ENCODE data around the gene CDH23.

Gene CDH23

GRCh38 chr10:71746344-71747037 lies 349.8 kb downstream of the CDH23 start:
- no peak for DNase-seq (ENCODE audit: extremely low read depth in 1 of 2, low read depth in 1 of 2)

- no peak for DNase-seq (ENCODE audit: extremely low read depth in 1 of 2, low read depth in 1 of 2)
These were observed 350.4 kb downstream of the CDH23 start for GRCh38 chr10:71747039-71747531.

GRCh38 chr10:71747551-71748523 lies 351.1 kb downstream of the CDH23 start:
- DNase-seq (ENCODE audit: extremely low read depth in 1 of 2, low read depth in 1 of 2), result no peak

- DNase-seq (ENCODE audit: extremely low read depth in 1 of 2, low read depth in 1 of 2), result peak; percentile 67 to 77
These were observed 352.0 kb downstream of the CDH23 start for GRCh38 chr10:71748671-71749191.

GRCh38 chr10:71749396-71749795 lies 352.7 kb downstream of the CDH23 start:
- no peak for DNase-seq (ENCODE audit: extremely low read depth in 1 of 2, low read depth in 1 of 2)

- no peak for DNase-seq (ENCODE audit: extremely low read depth in 1 of 2, low read depth in 1 of 2)
These were observed 353.6 kb downstream of the CDH23 start for GRCh38 chr10:71750124-71750841.

- DNase-seq (ENCODE audit: extremely low read depth in 1 of 2, low read depth in 1 of 2), result no peak
These were observed 354.3 kb downstream of the CDH23 start for GRCh38 chr10:71750986-71751385.

- no peak for DNase-seq (ENCODE audit: extremely low read depth in 1 of 2, low read depth in 1 of 2)
These were observed 354.9 kb downstream of the CDH23 start for GRCh38 chr10:71751515-71752224.

- no peak for DNase-seq (ENCODE audit: extremely low read depth in 1 of 2, low read depth in 1 of 2)
These were observed 355.8 kb downstream of the CDH23 start for GRCh38 chr10:71752391-71753090.

- DNase-seq (ENCODE audit: extremely low read depth in 1 of 2, low read depth in 1 of 2), result no peak
These were observed 356.6 kb downstream of the CDH23 start for GRCh38 chr10:71753091-71753959.

- no peak for DNase-seq (ENCODE audit: extremely low read depth in 1 of 2, low read depth in 1 of 2)
These were observed 357.3 kb downstream of the CDH23 start for GRCh38 chr10:71753960-71754505.

- no peak for DNase-seq (ENCODE audit: extremely low read depth in 1 of 2, low read depth in 1 of 2)
These were observed 357.8 kb downstream of the CDH23 start for GRCh38 chr10:71754562-71754961.

- no peak for DNase-seq (ENCODE audit: extremely low read depth in 1 of 2, low read depth in 1 of 2)
These were observed 358.6 kb downstream of the CDH23 start for GRCh38 chr10:71755179-71755879.

GRCh38 chr10:71756311-71757191 lies 359.8 kb downstream of the CDH23 start:
- no peak for DNase-seq (ENCODE audit: extremely low read depth in 1 of 2, low read depth in 1 of 2)

GRCh38 chr10:71757399-71757922 lies 360.7 kb downstream of the CDH23 start:
- DNase-seq (ENCODE audit: extremely low read depth in 1 of 2, low read depth in 1 of 2), result no peak

- DNase-seq (ENCODE audit: extremely low read depth in 1 of 2, low read depth in 1 of 2), result peak in 1 of 2 donors; percentile 55
These were observed 364.4 kb downstream of the CDH23 start for GRCh38 chr10:71761105-71761511.
